ENCODE results near the gene APH1A. TPM values are rescaled to one million over a fixed set of nuclear protein-coding genes. Genes with fewer than 3 reads are reported as not detected.

The APH1A gene
- total RNA-seq (2013; cell fraction: nucleolus; rRNA removed): 83.3 and 89.3 TPM in 2 replicates
- total RNA-seq (2014; rRNA removed) (93.7 and 95.7 TPM in 2 replicates), total RNA-seq (2014; rRNA removed; fragmentation: Illumina TruSeq; extraction: Trizol) (79.4 and 79.7 TPM in 2 replicates), total RNA-seq (2021) (130 TPM in 2 replicates), polyA plus RNA-seq (2011; rRNA removed) (95.5 and 116 TPM in 2 replicates), polyA plus RNA-seq (2014; fragmentation: Illumina TruSeq; extraction: Trizol) (83.0 and 106 TPM in 2 replicates), polyA plus RNA-seq (2014; fragmentation: Nextera tagmentation; extraction: Ambion mirVana) (10 to 100 TPM in 1 of 2 experiments, 1 to 10 TPM in 1; 6.7 to 13.5 TPM), polyA plus RNA-seq (2014; rRNA removed) (123 and 124 TPM in 2 replicates), polyA plus RNA-seq (2016; fragmentation: Nextera tagmentation; extraction: Ambion mirVana) (10 to 100 TPM; 37.0 to 40.3 TPM), polyA minus RNA-seq (2011; rRNA and poly(A)+ RNA removed) (136 and 150 TPM in 2 replicates), Bru-seq, nascent RNA (percentile 91 among the genes with signal in this experiment), BruChase-seq, experiment 1, labeled RNA remaining after a 6-hour chase (percentile 97 among the genes with signal in this experiment), BruChase-seq, experiment 2, labeled RNA remaining after a 2-hour chase (percentile 95 among the genes with signal in this experiment)
- polyA plus RNA-seq (2011; ENCODE audit: low read depth): 60.5 TPM
- 135 and 141 TPM in 2 replicates for polyA plus RNA-seq (2011; cell fraction: cytosol; rRNA removed)
- polyA plus RNA-seq (2011; cell fraction: nucleus; rRNA removed): 84.7 and 101 TPM in 2 replicates
- 92.8 and 97.7 TPM in 2 replicates for polyA plus RNA-seq (2012)
- 34.7 and 35.0 TPM in 2 replicates for polyA minus RNA-seq (2011; cell fraction: cytosol; rRNA and poly(A)+ RNA removed)
- 72.4 and 90.9 TPM in 2 replicates for polyA minus RNA-seq (2011; cell fraction: nucleus; rRNA and poly(A)+ RNA removed)
- long read RNA-seq, experiment 1, transcript APH1A-202 (6 exons, 2,353 nt): major isoform, 11 of 18 reads
- long read RNA-seq, experiment 1, partial matches to known transcripts: 2 of 18 reads
- long read RNA-seq, experiment 1, other reads (novel, unspliced or antisense): 1 of 18 reads
- long read RNA-seq, experiment 2, partial matches to known transcripts: 2 of 3 reads
- long read RNA-seq, experiment 2, other reads (novel, unspliced or antisense): 0 of 3 reads

GRCh38 chr1:150268705-150269403, at the start of gene APH1A:
APH1A (minus strand) TSS chr1:150269016; CDS start chr1:150268810, 206 bp downstream.
- no TSS peak for BruUV-seq (replicated peaks)
- Histone ChIP-seq H3K27me3 (replicated peaks in 1 of 2; ENCODE audit: control insufficient read depth in 2 of 2, insufficient read depth in 2 of 2, low read length in 1 of 2) (no peaks in the 10 kb centered on the region), H4K20me1 (ENCODE audit: control insufficient read depth, insufficient read depth) (no peaks in the 10 kb centered on the region), H3K4me2 (ENCODE audit: control insufficient read depth, insufficient read depth) (peak within 1 kb of the TSS; percentile 86), H2AFZ (ENCODE audit: control insufficient read depth, low read depth, low read length) (peak within 1 kb of the TSS; percentile 97), H3K36me3 (ENCODE audit: control insufficient read depth in 2 of 2, insufficient read depth in 2 of 2, low read length in 1 of 2) (peaks cover 4 to 19% of the 10 kb centered on the region in 2 experiments), H3K27ac (ENCODE audit: control insufficient read depth, insufficient read depth) (peak within 1 kb of the TSS; percentile 90), H3K79me2 (ENCODE audit: control insufficient read depth, insufficient read depth, low read length) (peaks cover 27% of the 10 kb centered on the region), H3K9ac (ENCODE audit: control insufficient read depth, insufficient read depth, low read length) (peak within 1 kb of the TSS; percentile 97), H3K4me3 (peak within 1 kb of the TSS; percentile 97), H3K4me1 (ENCODE audit: control insufficient read depth, insufficient read depth, low read length) (peaks cover 12% of the 10 kb centered on the region), H3K9me3 (replicated peaks; ENCODE audit: control insufficient read depth, insufficient read depth, low read length) (no peaks in the 10 kb centered on the region)
- in situ Hi-C loops (cut with MboI) (no loop called here), intact Hi-C loops (cut with micrococcal nuclease; ENCODE audit: unreplicated experiment) (loop anchor here (1.0 to 5.0 kb wide), 2 partner anchors 13 to 53 kb away; partner anchors contain the start of gene PRPF3)
- peak; percentile 78 for DNase-seq (ENCODE audit: low read depth, low spot score)
- peak; percentile 99 for ATAC-seq
- ChIA-PET CTCF (interaction anchor here (1.0 to 1.5 kb wide), 2 partner anchors 13 to 428 kb away, joined by 3 to 4 read pairs; partner anchors contain the start of gene GOLPH3L), SMC1A (ENCODE audit: uncharacterized antibody, unreplicated experiment) (interaction anchor here (0.7 to 1.9 kb wide), 4 partner anchors 12 to 48 kb away, joined by 3 to 4 read pairs (median 4); no protein-coding TSS in a partner anchor), RAD21 (ENCODE audit: unreplicated experiment) (interaction anchor here (0.7 kb wide), 2 partner anchors 10 to 13 kb away, joined by 3 to 4 read pairs; no protein-coding TSS in a partner anchor), POLR2A (interaction anchor here (0.9 to 1.3 kb wide), 2 partner anchors 13 to 35 kb away, joined by 3 to 8 read pairs; no protein-coding TSS in a partner anchor)
- WGBS (ENCODE audit: insufficient coverage, insufficient replicate concordance, low lambda C conversion rate, missing lambda C conversion rate): under 1% methylated on average over 37 of the region's 49 CpGs
- peak; percentile 52 for FAIRE-seq
- TF ChIP-seq TCF7 (IDR thresholded peaks at IDR 0.05; ENCODE audit: borderline replicate concordance): no peak
- TF ChIP-seq YBX1 (IDR thresholded peaks at IDR 0.05): no peak
- TF ChIP-seq IKZF2 (IDR thresholded peaks at IDR 0.05): peak; percentile 62 to 72
- no peak; the same call in none of the 2 replicates for TF ChIP-seq TARDBP (IDR thresholded peaks at IDR 0.05; ENCODE audit: borderline replicate concordance)
- TF ChIP-seq NRF1 (conservative IDR thresholded peaks at IDR 0.05; ENCODE audit: low read depth, low read length): no peak
- TF ChIP-seq MEF2B (IDR thresholded peaks at IDR 0.05; ENCODE audit: partially characterized antibody, poor library complexity, severe bottlenecking): peak; percentile 68
- peak in 1 of 2 experiments; percentile 85; a peak in 2 of 3 replicates for TF ChIP-seq EGR1 (IDR thresholded peaks at IDR 0.05; ENCODE audit: borderline replicate concordance in 1 of 2, low read depth in 2 of 2, low read length in 2 of 2)
- peak; percentile 22; the same call in 1 of the 2 replicates for TF ChIP-seq EED (IDR thresholded peaks at IDR 0.05; ENCODE audit: low read depth)
- peak; percentile 39 for TF ChIP-seq USF1 (IDR thresholded peaks at IDR 0.05; ENCODE audit: borderline replicate concordance, extremely low read length, insufficient read depth, low read depth, low read length)
- 0 out of 2 replicates have a peak, but pooled peaks have one; percentile 8 for TF ChIP-seq ZNF24 (IDR thresholded peaks at IDR 0.05)
- TF ChIP-seq CREB1 (IDR thresholded peaks at IDR 0.05; ENCODE audit: low read depth): peak; percentile 84
- peak; percentile 89 for TF ChIP-seq YY1 (IDR thresholded peaks at IDR 0.05; ENCODE audit: low read depth, low read length)
- no peak for TF ChIP-seq CBX3 (IDR thresholded peaks at IDR 0.05; ENCODE audit: borderline replicate concordance, low read depth)
- TF ChIP-seq HCFC1 (IDR thresholded peaks at IDR 0.05; ENCODE audit: low read length): peak; percentile 93
- peak; percentile 5 for TF ChIP-seq RELA (IDR thresholded peaks at IDR 0.05; ENCODE audit: borderline replicate concordance, partially characterized antibody)
- TF ChIP-seq NBN (IDR thresholded peaks at IDR 0.05): peak; percentile 86
